ENCODE results near the gene MED16.

DNA sequence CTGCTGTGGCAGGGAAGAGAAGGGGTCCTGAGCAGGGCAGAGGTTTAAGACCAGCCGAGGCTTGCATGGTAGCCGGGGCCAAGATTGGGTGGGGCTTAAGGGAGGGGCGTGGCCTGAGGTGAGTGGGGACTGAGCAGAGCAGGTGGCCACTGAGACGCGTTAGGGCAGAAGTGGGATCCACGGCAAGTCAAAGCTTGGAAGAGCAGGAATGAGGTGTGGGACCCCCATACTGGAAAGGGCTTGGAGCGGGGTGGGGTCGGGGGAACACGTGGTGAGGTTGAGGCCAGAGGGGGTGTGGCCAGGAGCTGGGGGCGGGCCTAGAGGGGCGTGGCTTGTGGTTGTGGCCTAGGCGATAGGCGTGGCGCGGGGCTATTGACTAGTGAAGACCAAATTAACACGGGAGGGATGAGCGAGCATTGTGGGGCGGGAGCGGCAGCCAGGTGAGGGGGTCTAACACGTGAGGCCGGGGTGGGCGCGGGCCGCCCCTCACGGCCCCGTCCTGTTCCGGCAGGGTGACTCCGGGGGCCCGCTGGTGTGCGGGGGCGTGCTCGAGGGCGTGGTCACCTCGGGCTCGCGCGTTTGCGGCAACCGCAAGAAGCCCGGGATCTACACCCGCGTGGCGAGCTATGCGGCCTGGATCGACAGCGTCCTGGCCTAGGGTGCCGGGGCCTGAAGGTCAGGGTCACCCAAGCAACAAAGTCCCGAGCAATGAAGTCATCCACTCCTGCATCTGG, 30.2 kb downstream of the MED16 start:
- TF ChIP-seq SIN3A (IDR thresholded peaks at IDR 0.05; ENCODE audit: borderline replicate concordance, insufficient read depth, low read length) (no peak), POLR2AphosphoS5 (IDR thresholded peaks at IDR 0.05; ENCODE audit: low read depth, low read length) (no peak), REST (IDR thresholded peaks at IDR 0.05; ENCODE audit: insufficient read depth in 1 of 2, low read depth in 2 of 2, low read length in 2 of 2) (no peak)

All from PFSK-1 (cell line).